Measurements from ENCODE around the gene TMEM74B.
A peak's percentile ranks its signal among the peaks of the same experiment; 100 is the strongest.
"Not testable (repeated sequence)": the region's sequence is repeated elsewhere in the genome, so short reads cannot be mapped to it uniquely, and the experiment has no call there.

The TMEM74B gene

GRCh38 chr20:1154226-1154625, 30.6 kb downstream of the TMEM74B start:
- no peak for DNase-seq
- H3K9me3 Mint-ChIP-seq = no peaks in the 10 kb centered on the region
- peaks cover 69% of the 10 kb centered on the region for H3K36me3 Mint-ChIP-seq (ENCODE audit: low read depth)
- no peak for ATAC-seq
- H3K4me1 Mint-ChIP-seq = peaks cover 9% of the 10 kb centered on the region
- no peak overlapping the region for H3K4me3 Mint-ChIP-seq
- H3K27ac Mint-ChIP-seq = no peak overlapping the region
- H3K27me3 Mint-ChIP-seq = no peaks in the 10 kb centered on the region

- Mint-ChIP-seq H3K4me3 (no peak overlapping the region), H3K27ac (no peak overlapping the region), H3K36me3 (ENCODE audit: low read depth) (peaks cover 81% of the 10 kb centered on the region), H3K4me1 (peaks cover 10% of the 10 kb centered on the region), H3K9me3 (no peaks in the 10 kb centered on the region), H3K27me3 (no peaks in the 10 kb centered on the region)
- ATAC-seq (no peak), DNase-seq (no peak)
Measured at GRCh38 chr20:1150968-1151367, 33.8 kb downstream of the TMEM74B start.

- Mint-ChIP-seq H3K9me3 (no peaks in the 10 kb centered on the region), H3K27ac (no peak overlapping the region), H3K36me3 (ENCODE audit: low read depth) (peaks cover 78% of the 10 kb centered on the region), H3K4me3 (no peak overlapping the region), H3K27me3 (no peaks in the 10 kb centered on the region), H3K4me1 (peaks cover 10% of the 10 kb centered on the region)
- peak; percentile 90 for ATAC-seq
- no peak for DNase-seq
Measured at GRCh38 chr20:1150218-1150617, 34.6 kb downstream of the TMEM74B start.

- H3K27ac Mint-ChIP-seq, H3K9me3 Mint-ChIP-seq, DNase-seq, H3K27me3 Mint-ChIP-seq, H3K4me3 Mint-ChIP-seq: not testable (repeated sequence)
- Mint-ChIP-seq H3K36me3 (ENCODE audit: low read depth) (peaks cover 74% of the 10 kb centered on the region), H3K4me1 (peaks cover 10% of the 10 kb centered on the region)
- peak; percentile 36 for ATAC-seq
Measured at GRCh38 chr20:1149812-1150211, 35.0 kb downstream of the TMEM74B start.

- Mint-ChIP-seq H3K27me3 (no peaks in the 10 kb centered on the region), H3K4me1 (peaks cover 14% of the 10 kb centered on the region), H3K4me3 (no peak overlapping the region), H3K27ac (no peak overlapping the region), H3K9me3 (no peaks in the 10 kb centered on the region), H3K36me3 (ENCODE audit: low read depth) (peaks cover 56% of the 10 kb centered on the region)
- no peak for ATAC-seq
- no peak for DNase-seq
Measured at GRCh38 chr20:1146957-1147356, 37.8 kb downstream of the TMEM74B start.

GRCh38 chr20:1144401-1145172, 40.2 kb downstream of the TMEM74B start:
- ATAC-seq (no peak), DNase-seq (no peak)
- H3K27me3 Mint-ChIP-seq = no peaks in the 10 kb centered on the region
- H3K4me3 Mint-ChIP-seq = no peak overlapping the region
- H3K9me3 Mint-ChIP-seq = no peaks in the 10 kb centered on the region
- peaks cover 56% of the 10 kb centered on the region for H3K36me3 Mint-ChIP-seq (ENCODE audit: low read depth)
- no peak overlapping the region for H3K27ac Mint-ChIP-seq
- H3K4me1 Mint-ChIP-seq = peaks cover 5% of the 10 kb centered on the region

GRCh38 chr20:1137236-1137635, 47.5 kb downstream of the TMEM74B start:
- H3K9me3 Mint-ChIP-seq = no peaks in the 10 kb centered on the region
- H3K4me1 Mint-ChIP-seq = peaks cover 14% of the 10 kb centered on the region
- H3K4me3 Mint-ChIP-seq = no peak overlapping the region
- ATAC-seq (no peak), DNase-seq (no peak)
- H3K36me3 Mint-ChIP-seq (ENCODE audit: low read depth) = peaks cover 64% of the 10 kb centered on the region
- no peaks in the 10 kb centered on the region for H3K27me3 Mint-ChIP-seq
- no peak overlapping the region for H3K27ac Mint-ChIP-seq

- H3K4me1 Mint-ChIP-seq = peaks cover 23% of the 10 kb centered on the region
- no peak overlapping the region for H3K27ac Mint-ChIP-seq
- ATAC-seq (no peak), DNase-seq (no peak)
- H3K4me3 Mint-ChIP-seq = no peak overlapping the region
- H3K9me3 Mint-ChIP-seq = no peaks in the 10 kb centered on the region
- peaks cover 73% of the 10 kb centered on the region for H3K36me3 Mint-ChIP-seq (ENCODE audit: low read depth)
- H3K27me3 Mint-ChIP-seq = no peaks in the 10 kb centered on the region
Measured at GRCh38 chr20:1134836-1135235, 49.9 kb downstream of the TMEM74B start.

GRCh38 chr20:1134355-1134754, 50.4 kb downstream of the TMEM74B start:
- Mint-ChIP-seq H3K4me1 (peaks cover 23% of the 10 kb centered on the region), H3K9me3 (no peaks in the 10 kb centered on the region), H3K27me3 (no peaks in the 10 kb centered on the region), H3K4me3 (no peak overlapping the region), H3K36me3 (ENCODE audit: low read depth) (peaks cover 75% of the 10 kb centered on the region), H3K27ac (no peak overlapping the region)
- ATAC-seq = no peak
- DNase-seq = no peak

- H3K4me1 Mint-ChIP-seq = peaks cover 23% of the 10 kb centered on the region
- H3K36me3 Mint-ChIP-seq (ENCODE audit: low read depth) = peaks cover 77% of the 10 kb centered on the region
- DNase-seq = no peak
- H3K4me3 Mint-ChIP-seq = no peak overlapping the region
- no peaks in the 10 kb centered on the region for H3K27me3 Mint-ChIP-seq
- H3K27ac Mint-ChIP-seq = no peak overlapping the region
- no peaks in the 10 kb centered on the region for H3K9me3 Mint-ChIP-seq
- ATAC-seq = no peak
Measured at GRCh38 chr20:1131354-1131753, 53.4 kb downstream of the TMEM74B start.

GRCh38 chr20:1130847-1131246, 53.9 kb downstream of the TMEM74B start:
- Mint-ChIP-seq H3K4me1 (peaks cover 23% of the 10 kb centered on the region), H3K36me3 (ENCODE audit: low read depth) (peaks cover 75% of the 10 kb centered on the region), H3K27ac (peak overlapping the region; percentile 9), H3K4me3 (no peak overlapping the region), H3K9me3 (no peaks in the 10 kb centered on the region), H3K27me3 (no peaks in the 10 kb centered on the region)
- no peak for DNase-seq
- no peak for ATAC-seq

All from activated naive CD8-positive, alpha-beta T cell treated with anti-CD3 and anti-CD28 coated beads, Interleukin-2, amount 50 U/mL, for 24 hours (primary cell).